GM12878 (cell line): ENCODE results near the gene MDN1. TPM values are rescaled to one million over a fixed set of nuclear protein-coding genes. Genes with fewer than 3 reads are reported as not detected.

Experiments
- ATAC-seq: fragments of 200-7000 bp; cut with Tn5 transposase; 3 replicates; pipeline ENCODE4 v1.9.1; 2020; ENCODE audit warnings: mild to moderate bottlenecking, moderate library complexity
- BruUV-seq: library from RNA; stranded (reverse); fragments of 400-500 nt; replicated peaks from 2 replicates; lab custom pipeline; 2021; lab: Mats Ljungman, UMichigan
- CTCF ChIA-PET: fragments of 300-600 bp; sonication (Branson Sonifier 250); formaldehyde crosslinking; extraction: SDS; loops from one replicate; lab custom pipeline; 2021; ENCODE audit warnings: inconsistent platforms; lab: Yijun Ruan, JAX
- POLR2A ChIA-PET: fragments of 350-600 bp; formaldehyde crosslinking; extraction: SDS; loops from one replicate; lab custom pipeline; 2021; ENCODE audit warnings: inconsistent platforms; lab: Charles Lee
- RAD21 ChIA-PET: fragments of 300-600 bp; sonication (Branson Sonifier 250); formaldehyde crosslinking; loops from one replicate; lab custom pipeline; 2023; ENCODE audit warnings: antibody characterized with exemption; ENCODE audit not compliant: unreplicated experiment; lab: Charles Lee
- SMC1A ChIA-PET: fragments of 300-600 bp; sonication (Branson Sonifier 250); formaldehyde crosslinking; loops from one replicate; lab custom pipeline; 2023; ENCODE audit not compliant: unreplicated experiment, uncharacterized antibody; lab: Charles Lee
- DNase-seq: peaks from one replicate; pipeline ENCODE4 v3.0.0-alpha.2; 2011; ENCODE audit warnings: low read depth, low spot score
- FAIRE-seq: peaks from 3 replicates; lab custom pipeline; 2011; peaks lifted over from hg19 to GRCh38; lab: Jason Lieb, UNC
- H2AFZ ChIP-seq: 2 replicates; pipeline ENCODE4 v1.6.0; 2011; ENCODE audit warnings: low read depth, low read length, control low read depth; ENCODE audit not compliant: control insufficient read depth
- H3K27ac ChIP-seq: 2 replicates; pipeline ENCODE4 v1.5.1; 2011; ENCODE audit warnings: control low read depth; ENCODE audit not compliant: control insufficient read depth, insufficient read depth
- H3K27me3 ChIP-seq, 2 experiments: replicated peaks in 1 of 2; 2 replicates each; pipeline versions ENCODE4 v1.6.0 to v1.6.1; 2011; ENCODE audit warnings: low read length in 1 of 2; ENCODE audit not compliant: control insufficient read depth in 2 of 2, insufficient read depth in 2 of 2
- H3K36me3 ChIP-seq, 2 experiments: 2 replicates each; pipeline ENCODE4 v1.5.1; 2011; ENCODE audit warnings: low read length in 1 of 2; ENCODE audit not compliant: control insufficient read depth in 2 of 2, insufficient read depth in 2 of 2
- H3K4me1 ChIP-seq: 2 replicates; pipeline ENCODE4 v1.6.1; 2011; ENCODE audit warnings: mild to moderate bottlenecking, low read length, moderate library complexity, mixed read lengths; ENCODE audit not compliant: control insufficient read depth, insufficient read depth
- H3K4me2 ChIP-seq: 2 replicates; pipeline ENCODE4 v1.6.0; 2011; ENCODE audit warnings: control low read depth; ENCODE audit not compliant: control insufficient read depth, insufficient read depth
- H3K4me3 ChIP-seq: fragments of 200-600 bp; sonication (generic); 2 replicates; pipeline ENCODE4 v1.5.1; 2016
- H3K79me2 ChIP-seq: 2 replicates; pipeline ENCODE4 v1.6.0; 2011; ENCODE audit warnings: low read length; ENCODE audit not compliant: control insufficient read depth, insufficient read depth
- H3K9ac ChIP-seq: 2 replicates; pipeline ENCODE4 v1.8.0; 2011; ENCODE audit warnings: low read length, control low read depth, mixed read lengths; ENCODE audit not compliant: control insufficient read depth, insufficient read depth
- H3K9me3 ChIP-seq: replicated peaks from 3 replicates; pipeline ENCODE4 v1.5.1; 2011; ENCODE audit warnings: mild to moderate bottlenecking, low read length; ENCODE audit not compliant: control insufficient read depth, insufficient read depth
- H4K20me1 ChIP-seq: 2 replicates; pipeline ENCODE4 v1.6.0; 2011; ENCODE audit not compliant: control insufficient read depth, insufficient read depth
- ASH2L ChIP-seq: fragments of 300-600, 200-600 bp; sonication (generic); IDR thresholded peaks from 2 replicates; pipeline ENCODE4 v1.6.1; 2017; ENCODE audit warnings: low read depth, mild to moderate bottlenecking, borderline replicate concordance
- EP300 ChIP-seq, 2 experiments: fragments of 150-350 bp in 1 of 2; IDR thresholded peaks; 2 replicates each; pipeline ENCODE4 v1.6.1; 2011 to 2012; ENCODE audit warnings: low read depth in 2 of 2, low read length in 2 of 2, borderline replicate concordance in 1 of 2, improper control_type of control experiment in 1 of 2, inconsistent platforms in 1 of 2; ENCODE audit not compliant: control insufficient read depth in 1 of 2
- FOXK2 ChIP-seq: fragments of 450-650 bp; IDR thresholded peaks from 2 replicates; pipeline ENCODE4 v1.6.1; 2017; ENCODE audit warnings: mild to moderate bottlenecking, moderate library complexity
- JUNB ChIP-seq: IDR thresholded peaks from 2 replicates; pipeline ENCODE4 v1.6.1; 2016; ENCODE audit warnings: antibody characterized with exemption, mild to moderate bottlenecking
- PAX5 ChIP-seq: IDR thresholded peaks from 2 replicates; pipeline ENCODE4 v1.6.1; 2011; ENCODE audit warnings: low read depth, low read length, borderline replicate concordance
- PML ChIP-seq: IDR thresholded peaks from 2 replicates; pipeline ENCODE4 v1.6.1; 2012; ENCODE audit warnings: low read length, inconsistent platforms
- POLR2A ChIP-seq: IDR thresholded peaks from 2 replicates; pipeline ENCODE4 v1.6.1; 2011; ENCODE audit warnings: low read depth, mild to moderate bottlenecking, low read length
- RCOR1 ChIP-seq: conservative IDR thresholded peaks from 2 replicates; pipeline ENCODE4 v1.6.1; 2012; ENCODE audit warnings: low read depth, low read length, improper control_type of control experiment
- SMAD5 ChIP-seq: IDR thresholded peaks from 2 replicates; pipeline ENCODE4 v1.6.1; 2016; ENCODE audit warnings: antibody characterized with exemption, low read depth
- TARDBP ChIP-seq: IDR thresholded peaks from 2 replicates; pipeline ENCODE4 v1.6.1; 2016; ENCODE audit warnings: borderline replicate concordance
- ZNF207 ChIP-seq: fragments of 450-650 bp; IDR thresholded peaks from 2 replicates; pipeline ENCODE4 v1.6.1; 2014; ENCODE audit warnings: antibody characterized with exemption, mild to moderate bottlenecking, borderline replicate concordance
- WGBS: methylation state at CpG from one replicate; pipeline ENCODE4 v1.1.6; 2016; ENCODE audit warnings: low lambda C conversion rate; ENCODE audit not compliant: insufficient replicate concordance, insufficient coverage; ENCODE audit errors: missing lambda C conversion rate; 5-methylcytosine and 5-hydroxymethylcytosine counted together
- in situ Hi-C: fragments of 300-500 bp; cut with MboI; formaldehyde crosslinking; loops from 9 replicates; pipeline ENCODE4 v1.14.3; 2018; ENCODE audit warnings: mixed read lengths
- intact Hi-C: fragments of 100-400 bp; cut with micrococcal nuclease; formaldehyde crosslinking; loops from one replicate; pipeline ENCODE4 v1.14.2; 2022; ENCODE audit not compliant: unreplicated experiment
- polyA plus RNA-seq, 11 experiments: library from polyadenylated mRNA; depleted of rRNA in 4 of 11; unstranded in 6 of 11; stranded (reverse) in 5 of 11; fragments of >200 nt; fragmentation: Nextera tagmentation in 4 of 11; fragmentation: Illumina TruSeq in 1 of 11; extraction: Ambion mirVana in 4 of 11; extraction: Trizol in 1 of 11; gene quantifications; 1 replicate in 1 of 11; 2 replicates in 10 of 11; pipeline versions ENCODE4 v1.2.1 to v1.2.3, GENCODE V29; 2011 to 2016; ENCODE audit warnings: inconsistent platforms in 2 of 11, missing spikeins in 2 of 11, low read depth in 1 of 11
- total RNA-seq, 4 experiments: library from RNA; depleted of rRNA in 3 of 4; stranded (reverse); fragments of >200 nt in 3 of 4; fragmentation: Illumina TruSeq in 1 of 4; extraction: Trizol in 1 of 4; gene quantifications; 2 replicates each; pipeline versions ENCODE4 v1.2.1 to v1.2.3, GENCODE V29; 2013 to 2021
- TF ChIP-seq, protein P1 (sequence below): fragments of 450-650 bp; IDR thresholded peaks from 2 replicates; pipeline ENCODE4 v1.6.1; 2016; ENCODE audit warnings: mild to moderate bottlenecking
- TF ChIP-seq, protein P2 (sequence below): IDR thresholded peaks from 2 replicates; pipeline ENCODE4 v1.6.1; 2011; ENCODE audit warnings: low read depth, low read length, improper control_type of control experiment, borderline replicate concordance

MDN1 gene
- total and polyA plus RNA-seq, 10 of the 15 experiments (the other 5 are each of a cell fraction or from before 2014, with no cell fraction given) = 14.3 to 50.1 (median 22.1) TPM

DNA sequence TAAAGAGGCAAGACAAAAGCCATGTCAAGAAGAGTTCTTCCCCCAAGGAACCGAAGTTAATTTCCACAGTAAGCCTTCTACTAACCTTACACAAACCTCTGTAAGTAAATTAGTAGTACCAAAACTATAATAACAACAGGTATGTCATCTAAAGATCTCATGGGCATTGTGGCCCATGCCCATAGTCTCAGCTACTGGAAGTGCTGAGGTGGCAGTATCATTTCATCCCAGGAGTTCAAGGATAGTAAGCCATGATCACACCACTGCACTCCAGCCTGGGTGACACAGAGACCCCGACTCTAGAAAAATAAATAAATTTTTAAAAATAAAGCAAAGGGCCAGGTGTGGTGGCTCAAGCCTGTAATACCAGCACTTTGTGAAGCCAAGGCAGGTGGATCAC, 29.2 kb downstream of the MDN1 start:
- 94% methylated on average over 2 of the region's 2 CpGs for WGBS
- in situ Hi-C loops = no loop called here

DNA sequence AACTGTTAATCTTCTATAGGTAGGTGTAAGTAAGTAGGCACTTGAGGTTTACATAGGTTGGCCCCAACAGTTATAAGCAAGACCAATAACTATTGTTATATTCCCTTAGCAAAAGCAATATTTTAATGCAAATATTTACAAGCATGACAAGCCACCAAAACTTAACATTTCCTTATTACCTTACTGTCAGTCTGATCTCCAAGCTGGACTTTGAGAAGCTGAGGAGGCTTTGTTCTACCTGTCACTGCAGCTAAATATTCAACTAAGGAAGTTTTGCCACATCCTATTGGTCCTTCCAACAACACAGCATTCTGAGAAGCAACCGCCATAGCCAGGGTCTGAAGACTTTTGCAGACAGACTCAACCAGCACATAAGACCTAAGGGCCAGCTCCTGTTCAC, 29.6 kb downstream of the MDN1 start:
- H3K9me3 ChIP-seq = no peaks in the 10 kb centered on the region
- H3K4me1 ChIP-seq = peaks cover 17% of the 10 kb centered on the region
- 100% methylated on average over 1 of the region's 1 CpG for WGBS
- no peak overlapping the region for H3K27ac ChIP-seq
- no peak for TF ChIP-seq EP300 (IDR thresholded peaks at IDR 0.05; ENCODE audit: borderline replicate concordance in 1 of 2, control insufficient read depth in 1 of 2, low read depth in 2 of 2, low read length in 2 of 2)
- TF ChIP-seq ZNF207 = no peak
- TF ChIP-seq SMAD5 = no peak
- TF ChIP-seq POLR2A = no peak
- no peak for TF ChIP-seq FOXK2
- TF ChIP-seq PAX5 = no peak
- no peak for TF ChIP-seq PML
- TF ChIP-seq, protein P1, sequence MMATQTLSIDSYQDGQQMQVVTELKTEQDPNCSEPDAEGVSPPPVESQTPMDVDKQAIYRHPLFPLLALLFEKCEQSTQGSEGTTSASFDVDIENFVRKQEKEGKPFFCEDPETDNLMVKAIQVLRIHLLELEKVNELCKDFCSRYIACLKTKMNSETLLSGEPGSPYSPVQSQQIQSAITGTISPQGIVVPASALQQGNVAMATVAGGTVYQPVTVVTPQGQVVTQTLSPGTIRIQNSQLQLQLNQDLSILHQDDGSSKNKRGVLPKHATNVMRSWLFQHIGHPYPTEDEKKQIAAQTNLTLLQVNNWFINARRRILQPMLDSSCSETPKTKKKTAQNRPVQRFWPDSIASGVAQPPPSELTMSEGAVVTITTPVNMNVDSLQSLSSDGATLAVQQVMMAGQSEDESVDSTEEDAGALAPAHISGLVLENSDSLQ = no peak
- TF ChIP-seq, protein P2, sequence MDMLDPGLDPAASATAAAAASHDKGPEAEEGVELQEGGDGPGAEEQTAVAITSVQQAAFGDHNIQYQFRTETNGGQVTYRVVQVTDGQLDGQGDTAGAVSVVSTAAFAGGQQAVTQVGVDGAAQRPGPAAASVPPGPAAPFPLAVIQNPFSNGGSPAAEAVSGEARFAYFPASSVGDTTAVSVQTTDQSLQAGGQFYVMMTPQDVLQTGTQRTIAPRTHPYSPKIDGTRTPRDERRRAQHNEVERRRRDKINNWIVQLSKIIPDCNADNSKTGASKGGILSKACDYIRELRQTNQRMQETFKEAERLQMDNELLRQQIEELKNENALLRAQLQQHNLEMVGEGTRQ = no peak
- no peak for TF ChIP-seq JUNB
- in situ Hi-C loops (no loop called here), intact Hi-C loops (no loop called here)
- no peaks in the 10 kb centered on the region for H3K27me3 ChIP-seq
- peaks cover 7 to 30% of the 10 kb centered on the region in 2 experiments for H3K36me3 ChIP-seq
- H3K9ac ChIP-seq = no peak overlapping the region
- no peak overlapping the region for H3K4me3 ChIP-seq
- H2AFZ ChIP-seq = no peak overlapping the region
- H3K4me2 ChIP-seq = no peak overlapping the region
- no peaks in the 10 kb centered on the region; the same call in 1 of the 2 replicates for H3K79me2 ChIP-seq
- ChIA-PET SMC1A (no interaction called here), POLR2A (no interaction called here), CTCF (interaction anchor here (0.6 kb wide), 1 partner anchor 151 kb away, joined by 3 read pairs; no protein-coding TSS in a partner anchor), RAD21 (no interaction called here)
- ATAC-seq = no peak
- no TSS peak for BruUV-seq
- H4K20me1 ChIP-seq = no peaks in the 10 kb centered on the region
- FAIRE-seq = no peak
- DNase-seq = no peak

More for the DNA sequence above, 29.2 kb downstream of the MDN1 start:
- no peaks in the 10 kb centered on the region for H4K20me1 ChIP-seq
- ATAC-seq (no peak), DNase-seq (no peak), FAIRE-seq (no peak)
- RAD21 ChIA-PET = no interaction called here
- intact Hi-C loops = no loop called here
- no peak overlapping the region for H3K27ac ChIP-seq
- peaks cover 7 to 28% of the 10 kb centered on the region in 2 experiments for H3K36me3 ChIP-seq
- no peak overlapping the region for H3K9ac ChIP-seq
- no peaks in the 10 kb centered on the region for H3K27me3 ChIP-seq
- no peaks in the 10 kb centered on the region; the same call in 1 of the 2 replicates for H3K79me2 ChIP-seq
- H2AFZ ChIP-seq = no peak overlapping the region
- TF ChIP-seq RCOR1 (no peak), TARDBP (no peak), ASH2L (no peak)
- CTCF ChIA-PET = interaction anchor here (0.6 kb wide), 1 partner anchor 150 kb away, joined by 3 read pairs; no protein-coding TSS in a partner anchor
- H3K4me1 ChIP-seq = peaks cover 17% of the 10 kb centered on the region
- no peaks in the 10 kb centered on the region for H3K9me3 ChIP-seq
- H3K4me3 ChIP-seq = no peak overlapping the region
- POLR2A ChIA-PET = no interaction called here
- no TSS peak for BruUV-seq
- SMC1A ChIA-PET = no interaction called here
- H3K4me2 ChIP-seq = no peak overlapping the region
